ENCODE measurements around the gene SFT2D2.

- TF ChIP-seq CTCF (IDR thresholded peaks at IDR 0.05 in 8 of 11, conservative IDR thresholded peaks at IDR 0.05 in 3 of 11) (no peak), POLR2A (IDR thresholded peaks at IDR 0.05) (no peak), POLR2AphosphoS5 (IDR thresholded peaks at IDR 0.05) (no peak)
These were observed 74.8 kb downstream of the SFT2D2 start for GRCh38 chr1:168300626-168301025.
